HUES48 (cell line): ENCODE results near the gene FHIP1B.

ENCODE experiments used
- H3K27ac ChIP-seq: one replicate; pipeline ENCODE4 v1.7.0; 2013; ENCODE audit warnings: low read depth, low read length, inconsistent platforms
- H3K27me3 ChIP-seq: 2 replicates; pipeline ENCODE4 v1.6.1; 2013; ENCODE audit warnings: mild to moderate bottlenecking, low read length; ENCODE audit not compliant: control insufficient read depth, insufficient read depth
- H3K36me3 ChIP-seq: 2 replicates; pipeline ENCODE4 v1.6.1; 2013; ENCODE audit warnings: low read length; ENCODE audit not compliant: control insufficient read depth, insufficient read depth
- H3K4me1 ChIP-seq: 2 replicates; pipeline ENCODE4 v1.6.1; 2013; ENCODE audit warnings: mild to moderate bottlenecking, low read length; ENCODE audit not compliant: control insufficient read depth, insufficient read depth
- H3K4me3 ChIP-seq: 2 replicates; pipeline ENCODE4 v1.5.1; 2013; ENCODE audit warnings: mild to moderate bottlenecking, low read depth, low read length
- H3K9ac ChIP-seq: 2 replicates; pipeline ENCODE4 v1.6.1; 2013; ENCODE audit warnings: mild to moderate bottlenecking, low read depth, low read length, moderate library complexity
- H3K9me3 ChIP-seq: 2 replicates; pipeline ENCODE4 v1.6.1; 2013; ENCODE audit warnings: low read length; ENCODE audit not compliant: control insufficient read depth, insufficient read depth

Gene FHIP1B

DNA sequence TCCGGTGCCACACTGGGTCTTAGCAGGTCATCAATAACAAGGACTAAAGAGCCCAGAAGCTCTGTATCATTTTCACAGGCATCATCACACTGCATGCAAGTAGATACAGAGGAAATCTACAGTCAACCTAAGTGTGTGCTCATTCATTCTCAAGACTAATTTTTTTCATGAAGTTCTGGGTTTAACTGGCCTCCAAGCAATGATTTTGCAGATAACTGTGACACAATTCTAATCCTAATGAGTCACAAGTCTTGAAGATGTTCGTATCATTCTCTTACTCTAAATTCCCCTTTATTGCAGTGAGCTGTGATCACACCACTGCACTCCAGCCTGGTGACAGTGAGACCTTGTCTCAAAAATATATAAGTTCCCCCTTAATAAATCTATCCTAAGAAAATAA, 33.0 kb downstream of the FHIP1B start:
- H3K4me1 ChIP-seq = peaks cover 5% of the 10 kb centered on the region; the same call in 1 of the 2 replicates
- no peak overlapping the region for H3K4me3 ChIP-seq
- H3K27me3 ChIP-seq = no peaks in the 10 kb centered on the region
- H3K9me3 ChIP-seq = no peaks in the 10 kb centered on the region
- H3K9ac ChIP-seq = no peak overlapping the region
- peaks cover 9% of the 10 kb centered on the region; the same call in 1 of the 2 replicates for H3K36me3 ChIP-seq
- no peak overlapping the region for H3K27ac ChIP-seq

DNA sequence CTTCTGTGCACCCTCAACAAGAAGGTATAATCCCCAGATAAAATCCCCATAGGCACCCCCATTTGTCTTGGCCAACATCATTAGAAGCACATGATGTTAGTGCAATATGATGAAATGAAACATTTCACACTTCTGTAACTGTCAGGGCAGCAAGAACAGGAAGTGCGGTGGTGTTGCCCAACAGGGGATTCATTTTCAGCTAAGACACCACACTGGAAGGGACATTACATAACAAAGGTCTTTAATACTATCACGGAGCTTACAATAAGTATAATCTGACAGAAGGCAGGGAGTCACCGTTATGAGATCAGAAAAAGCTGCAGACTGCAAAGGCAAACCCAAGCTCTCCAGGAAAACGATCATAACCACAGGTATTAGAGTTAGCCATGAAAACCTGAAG, 33.5 kb downstream of the FHIP1B start:
- Histone ChIP-seq H3K36me3 (peaks cover 6% of the 10 kb centered on the region; the same call in 1 of the 2 replicates), H3K4me1 (peaks cover 5% of the 10 kb centered on the region; the same call in 1 of the 2 replicates), H3K4me3 (no peak overlapping the region), H3K27ac (no peak overlapping the region), H3K9me3 (no peaks in the 10 kb centered on the region), H3K9ac (no peak overlapping the region), H3K27me3 (no peaks in the 10 kb centered on the region)

DNA sequence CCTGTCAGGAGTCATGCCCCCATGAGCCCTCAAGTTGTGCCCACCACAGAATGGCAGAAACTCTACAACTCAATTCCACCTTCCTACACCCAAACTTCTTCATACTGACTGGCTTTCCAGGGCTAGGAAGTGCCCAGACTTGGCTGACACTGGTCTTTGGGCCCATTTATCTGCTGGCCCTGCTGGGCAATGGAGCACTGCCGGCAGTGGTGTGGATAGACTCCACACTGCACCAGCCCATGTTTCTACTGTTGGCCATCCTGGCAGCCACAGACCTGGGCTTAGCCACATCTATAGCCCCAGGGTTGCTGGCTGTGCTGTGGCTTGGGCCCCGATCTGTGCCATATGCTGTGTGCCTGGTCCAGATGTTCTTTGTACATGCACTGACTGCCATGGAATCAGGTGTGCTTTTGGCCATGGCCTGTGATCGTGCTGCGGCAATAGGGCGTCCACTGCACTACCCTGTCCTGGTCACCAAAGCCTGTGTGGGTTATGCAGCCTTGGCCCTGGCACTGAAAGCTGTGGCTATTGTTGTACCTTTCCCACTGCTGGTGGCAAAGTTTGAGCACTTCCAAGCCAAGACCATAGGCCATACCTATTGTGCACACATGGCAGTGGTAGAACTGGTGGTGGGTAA, 35.1 kb downstream of the FHIP1B start, which contains the start of gene OR52W1:
TSS of gene OR52W1 (plus strand) at position 51 of the 637 bp plus-strand sequence. CDS start at position 51, 0 bp downstream.
- no peaks in the 10 kb centered on the region for H3K27me3 ChIP-seq
- H3K9me3 ChIP-seq = no peaks in the 10 kb centered on the region
- H3K36me3 ChIP-seq = no peaks in the 10 kb centered on the region
- H3K9ac ChIP-seq = no peak within 1 kb of the TSS
- no peak within 1 kb of the TSS for H3K27ac ChIP-seq
- no peak within 1 kb of the TSS for H3K4me3 ChIP-seq
- H3K4me1 ChIP-seq = peaks cover 5% of the 10 kb centered on the region; the same call in 1 of the 2 replicates

DNA sequence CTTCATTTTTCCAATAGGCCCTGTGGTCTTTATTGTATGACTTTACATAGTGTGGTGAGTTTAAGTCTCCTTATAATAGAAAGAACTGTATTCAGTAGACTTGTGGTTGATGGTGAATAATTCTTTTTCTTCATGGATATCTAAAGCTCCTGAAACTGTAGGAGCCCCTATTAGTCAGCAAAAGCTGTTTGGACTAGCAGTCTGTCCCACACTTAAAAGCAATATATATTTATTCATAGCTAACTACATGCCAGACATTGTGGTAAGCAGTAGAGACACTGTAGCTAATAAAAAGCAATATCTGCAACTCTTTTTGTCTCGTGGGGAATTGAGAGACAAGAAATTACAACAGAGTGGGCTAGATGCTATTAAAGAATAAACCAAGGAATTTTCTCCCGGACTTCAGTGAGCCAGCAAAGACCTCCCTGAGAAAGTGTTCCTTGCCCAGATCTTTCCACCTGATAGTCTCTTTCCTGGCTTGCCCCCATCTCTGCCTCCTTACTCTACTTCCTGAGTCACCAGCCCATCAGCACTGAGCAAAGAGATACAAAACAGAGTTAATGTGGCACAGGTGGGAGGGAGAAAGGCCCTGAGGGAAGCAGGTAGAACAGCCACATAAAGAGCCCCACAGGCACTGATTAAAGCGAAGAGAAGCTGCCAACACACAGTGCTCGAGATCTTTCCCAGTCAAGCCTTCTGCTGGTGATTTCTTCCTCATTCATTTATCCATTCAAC, 36.8 kb downstream of the FHIP1B start:
- Histone ChIP-seq H3K9me3 (no peaks in the 10 kb centered on the region), H3K27ac (no peak overlapping the region), H3K4me1 (peaks cover 5% of the 10 kb centered on the region; the same call in 1 of the 2 replicates), H3K36me3 (no peaks in the 10 kb centered on the region), H3K4me3 (no peak overlapping the region), H3K9ac (no peak overlapping the region), H3K27me3 (no peaks in the 10 kb centered on the region)

DNA sequence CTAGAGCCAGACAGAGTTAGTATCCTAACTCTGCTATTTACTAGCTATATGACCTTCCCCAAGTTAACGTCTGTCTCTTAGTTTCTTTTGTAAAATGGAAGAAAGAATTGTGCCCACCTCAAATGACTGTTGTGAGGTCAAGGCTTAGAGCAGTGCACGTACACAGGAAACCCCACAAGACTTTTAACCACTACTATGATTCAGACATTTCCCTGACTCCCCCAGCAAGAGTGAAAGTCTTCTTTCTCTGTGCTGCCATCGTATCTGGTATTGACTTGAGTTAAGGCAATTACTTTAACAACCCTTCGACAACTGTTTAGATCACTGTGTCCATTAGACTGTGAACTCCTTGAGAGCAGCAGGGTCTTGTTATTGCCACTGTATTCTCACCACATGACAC, 38.0 kb downstream of the FHIP1B start:
- H3K27me3 ChIP-seq = no peaks in the 10 kb centered on the region
- H3K9me3 ChIP-seq = no peaks in the 10 kb centered on the region
- H3K36me3 ChIP-seq = no peaks in the 10 kb centered on the region
- H3K4me1 ChIP-seq = peaks cover 5% of the 10 kb centered on the region; the same call in 1 of the 2 replicates
- H3K27ac ChIP-seq = no peak overlapping the region
- no peak overlapping the region for H3K4me3 ChIP-seq
- H3K9ac ChIP-seq = no peak overlapping the region

DNA sequence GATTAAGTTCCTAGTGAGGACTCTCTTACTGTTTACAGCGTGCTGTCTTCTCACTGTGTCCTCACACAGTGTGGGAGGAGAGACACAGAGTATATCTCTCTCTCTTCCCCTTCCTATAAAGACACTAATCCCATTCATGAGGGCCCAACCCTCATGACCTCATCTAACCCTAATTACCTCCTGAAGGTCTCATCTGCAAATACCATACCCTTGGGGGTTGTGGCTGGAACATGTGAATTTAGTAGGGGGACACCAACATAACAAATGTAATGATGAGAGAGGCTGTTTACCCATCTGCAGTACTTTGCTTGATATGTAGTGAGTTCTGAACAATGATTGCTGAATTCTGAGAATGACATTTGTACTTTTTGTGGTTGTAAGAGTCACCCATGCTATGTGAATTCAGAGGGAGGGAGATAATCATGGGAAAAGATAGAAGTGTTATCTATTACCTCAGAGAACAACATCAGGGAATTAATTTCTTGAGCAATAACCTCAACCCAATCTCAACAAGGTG, 40.3 kb downstream of the FHIP1B start:
- Histone ChIP-seq H3K27me3 (no peaks in the 10 kb centered on the region), H3K4me1 (no peaks in the 10 kb centered on the region), H3K9ac (no peak overlapping the region), H3K4me3 (no peak overlapping the region), H3K27ac (no peak overlapping the region), H3K36me3 (no peaks in the 10 kb centered on the region), H3K9me3 (no peaks in the 10 kb centered on the region)

DNA sequence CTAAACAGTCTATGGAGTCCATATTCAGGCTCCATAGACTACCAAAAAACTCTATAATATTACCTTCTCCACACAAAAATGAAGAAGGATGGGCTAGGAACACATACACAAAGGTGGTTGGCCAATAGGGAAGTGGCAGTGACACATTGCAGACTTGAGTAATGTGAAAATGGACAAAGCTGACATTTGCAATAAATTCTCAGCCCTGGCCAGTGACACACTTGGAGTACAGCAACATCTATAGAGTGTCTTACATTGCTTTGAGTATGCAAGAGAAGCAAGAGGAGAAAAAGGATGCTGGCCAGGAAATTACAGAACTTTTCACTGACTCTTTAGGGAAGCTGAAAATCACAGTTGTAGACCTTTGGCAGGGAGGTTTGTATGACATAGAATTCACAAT, 42.7 kb downstream of the FHIP1B start:
- H3K27ac ChIP-seq = no peak overlapping the region
- H3K9me3 ChIP-seq = no peaks in the 10 kb centered on the region
- no peaks in the 10 kb centered on the region for H3K27me3 ChIP-seq
- no peak overlapping the region for H3K9ac ChIP-seq
- H3K4me3 ChIP-seq = no peak overlapping the region
- H3K36me3 ChIP-seq = no peaks in the 10 kb centered on the region
- H3K4me1 ChIP-seq = no peaks in the 10 kb centered on the region

GRCh38 chr11:6175440-6175839, 59.0 kb downstream of the FHIP1B start:
- H3K4me3 ChIP-seq = no peak overlapping the region
- H3K27me3 ChIP-seq = no peaks in the 10 kb centered on the region
- no peaks in the 10 kb centered on the region for H3K9me3 ChIP-seq
- no peaks in the 10 kb centered on the region for H3K36me3 ChIP-seq
- H3K27ac ChIP-seq = no peak overlapping the region
- no peak overlapping the region for H3K9ac ChIP-seq
- H3K4me1 ChIP-seq = no peaks in the 10 kb centered on the region

GRCh38 chr11:6170226-6170625, 64.2 kb downstream of the FHIP1B start, which contains the start of gene OR52B2:
OR52B2 (minus strand) TSS chr11:6170326; CDS start chr11:6170326, 0 bp downstream.
- H3K27me3 ChIP-seq = no peaks in the 10 kb centered on the region

More at GRCh38 chr11:6170226-6170625, 64.2 kb downstream of the FHIP1B start, which contains the start of gene OR52B2:
- Histone ChIP-seq H3K9me3 (no peaks in the 10 kb centered on the region), H3K4me3 (no peak within 1 kb of the TSS), H3K4me1 (0 out of 2 replicates have a peak, but pooled peaks cover 4% of the 10 kb centered on the region), H3K9ac (no peak within 1 kb of the TSS), H3K27ac (no peak within 1 kb of the TSS), H3K36me3 (no peaks in the 10 kb centered on the region)
